ENCODE results near the gene IL33.

Gene IL33

GRCh38 chr9:6218099-6218502, 2.5 kb downstream of the IL33 start:
- no peak for DNase-seq

- no peak for DNase-seq
Measured at GRCh38 chr9:6219040-6219439, 3.4 kb downstream of the IL33 start.

GRCh38 chr9:6219981-6220380, 4.4 kb downstream of the IL33 start:
- DNase-seq: no peak

DNA sequence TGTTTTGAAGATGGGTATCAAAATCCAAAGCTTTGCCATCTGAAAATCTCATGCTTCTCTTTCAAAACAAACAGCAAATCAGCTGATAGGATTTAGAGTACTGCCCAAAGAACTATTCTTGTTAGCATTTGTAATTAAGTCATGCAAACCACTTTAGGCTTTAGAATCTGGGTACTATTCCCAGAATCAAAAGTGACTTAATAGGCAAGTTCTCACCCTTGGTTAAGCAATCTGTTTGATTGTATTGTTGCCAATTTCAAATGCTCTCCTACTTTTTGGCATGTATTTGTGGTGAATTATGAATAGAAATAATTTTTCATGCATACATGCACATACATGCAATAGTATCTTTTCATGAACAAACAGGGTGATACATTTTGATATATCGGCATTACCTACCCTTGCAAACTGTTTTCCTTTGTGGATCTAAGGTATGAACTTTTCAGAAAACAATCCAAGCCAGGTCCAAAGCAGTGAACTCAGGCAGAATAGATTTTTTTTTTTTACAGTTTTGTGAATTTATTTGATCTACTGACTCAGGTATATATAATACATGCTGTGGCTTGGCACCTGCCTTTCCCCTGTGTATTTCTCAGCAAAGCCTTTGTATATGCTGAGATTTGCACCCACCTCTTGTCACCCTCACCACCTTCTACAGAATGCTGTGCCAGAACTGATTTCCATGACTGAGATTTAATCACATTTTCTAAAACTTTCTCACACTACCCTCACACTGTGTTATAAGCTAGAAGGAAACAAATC, 9.0 kb downstream of the IL33 start:
- no peak for DNase-seq

DNA sequence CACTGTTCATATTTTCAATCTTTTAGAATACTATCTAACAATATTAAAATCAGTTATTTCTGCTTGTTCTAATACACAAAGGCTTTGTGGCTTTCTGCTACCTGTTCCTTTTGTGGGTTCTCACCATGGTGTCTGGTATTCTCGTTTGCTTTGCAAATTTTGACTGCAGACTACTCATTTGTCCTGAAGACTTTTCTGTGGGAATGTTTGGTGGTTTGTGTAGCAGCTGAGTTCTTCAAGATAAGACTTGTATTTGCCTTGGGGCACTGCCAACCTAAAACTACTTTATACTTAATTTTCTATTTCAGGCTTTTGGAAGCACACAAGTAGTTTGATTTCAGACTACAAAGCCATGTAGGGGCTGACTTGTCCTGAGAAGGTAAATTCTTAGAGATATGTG, 11.1 kb downstream of the IL33 start:
- no peak for DNase-seq

DNA sequence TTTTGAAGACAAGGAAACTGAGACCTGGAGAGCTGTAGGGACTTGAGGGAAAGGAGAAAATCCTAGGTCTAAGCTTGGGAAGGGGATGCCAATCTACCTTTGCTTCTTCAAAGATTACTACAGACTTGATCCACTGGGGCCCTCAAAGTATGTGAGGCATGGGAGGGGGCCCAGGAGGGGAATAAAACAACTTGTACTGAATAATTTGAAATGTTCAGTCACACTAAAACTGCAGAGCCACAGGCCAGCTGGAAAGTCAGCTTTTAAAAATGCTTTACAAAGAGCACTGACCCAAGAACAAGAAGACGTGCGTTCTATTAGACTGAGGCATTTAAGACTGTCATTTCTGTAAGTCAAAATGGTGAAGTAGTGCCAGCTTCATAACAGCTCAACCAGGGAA, 13.6 kb downstream of the IL33 start:
- no peak for DNase-seq

DNA sequence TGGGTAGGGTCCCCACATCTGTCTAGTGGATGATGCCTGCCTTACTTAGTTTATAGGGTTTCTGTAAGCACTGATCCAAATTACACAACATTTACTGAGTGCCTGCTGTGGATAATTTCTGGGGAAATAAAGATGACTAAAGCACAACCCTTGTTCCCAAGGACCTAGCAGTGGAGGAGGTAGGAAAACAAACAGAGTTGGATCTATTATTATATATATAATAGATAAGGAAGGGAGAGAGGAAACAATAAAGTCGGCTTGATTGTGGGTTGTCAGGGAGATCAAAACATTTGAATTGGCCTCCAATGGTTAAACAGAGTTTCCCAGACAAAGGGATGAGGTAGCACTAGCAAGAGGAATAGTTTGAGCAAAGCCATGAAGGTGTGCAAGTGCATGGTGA, 14.0 kb downstream of the IL33 start:
- no peak for DNase-seq

DNA sequence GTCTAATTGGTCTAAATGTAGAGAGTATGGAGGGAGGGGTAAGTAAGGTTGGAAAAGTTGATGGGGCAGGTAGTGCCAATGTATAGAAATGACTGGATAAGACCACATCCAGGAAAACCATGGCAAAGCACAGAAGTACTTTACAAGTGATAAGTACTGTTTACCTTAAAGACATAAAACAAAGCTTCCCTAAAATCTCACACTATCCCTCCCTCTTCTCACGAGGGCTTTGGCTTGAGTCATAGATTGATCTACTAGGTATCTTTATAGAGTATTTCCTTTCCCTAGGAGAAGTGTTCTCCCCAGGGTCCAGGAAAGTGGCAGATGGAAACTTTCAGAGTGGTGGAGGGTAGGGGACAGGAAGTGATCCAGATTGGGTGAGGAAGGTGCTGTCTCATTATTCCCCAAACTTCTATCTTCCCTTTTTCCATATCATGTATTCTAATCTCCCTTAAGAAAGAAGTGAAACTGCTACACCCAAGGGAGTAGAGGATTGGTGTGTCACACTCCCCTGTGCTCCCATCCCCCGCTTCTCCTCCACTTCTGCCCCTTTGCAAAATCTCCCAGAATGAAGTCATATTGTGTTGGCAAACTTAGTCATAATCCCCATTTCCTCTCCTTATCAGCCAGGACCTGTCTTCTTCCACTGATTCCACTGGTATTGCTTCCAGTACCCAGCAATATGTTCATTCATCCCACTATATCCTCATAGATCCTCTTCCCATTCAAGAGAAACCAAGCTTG, 14.6 kb downstream of the IL33 start:
- no peak for DNase-seq

DNA sequence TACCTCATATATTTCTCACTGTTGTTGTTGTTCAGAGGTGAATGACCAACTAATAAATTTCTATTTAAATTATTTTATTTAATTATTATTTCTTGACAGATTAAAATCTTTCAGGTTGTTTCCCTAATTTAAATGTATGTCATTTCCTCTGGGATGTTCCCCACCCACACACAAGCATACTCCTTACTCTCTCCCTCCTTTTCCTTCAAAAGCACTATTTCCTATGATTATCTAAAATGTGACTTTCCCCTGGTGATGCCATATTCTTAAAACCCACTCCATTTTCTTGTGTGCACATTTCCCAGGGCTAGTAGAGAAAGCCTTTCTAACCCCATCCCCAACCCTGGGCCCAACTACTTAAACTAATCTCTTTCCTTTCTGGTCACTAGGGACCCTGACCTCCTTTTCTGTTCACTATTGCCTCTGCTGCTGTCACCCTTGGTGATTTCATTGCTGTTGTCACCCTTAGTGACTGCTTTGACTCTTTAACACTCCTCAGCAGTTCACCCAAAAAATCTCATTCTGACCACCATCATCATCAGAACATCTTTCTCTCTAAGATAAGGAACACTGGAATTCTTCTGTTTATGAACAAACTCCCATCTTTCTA, 16.8 kb downstream of the IL33 start:
- DNase-seq: no peak

GRCh38 chr9:6234014-6234413, 18.4 kb downstream of the IL33 start:
- DNase-seq: no peak

GRCh38 chr9:6237267-6237666, 21.7 kb downstream of the IL33 start:
- no peak for DNase-seq

GRCh38 chr9:6239048-6239461, 23.4 kb downstream of the IL33 start:
- DNase-seq: no peak

DNA sequence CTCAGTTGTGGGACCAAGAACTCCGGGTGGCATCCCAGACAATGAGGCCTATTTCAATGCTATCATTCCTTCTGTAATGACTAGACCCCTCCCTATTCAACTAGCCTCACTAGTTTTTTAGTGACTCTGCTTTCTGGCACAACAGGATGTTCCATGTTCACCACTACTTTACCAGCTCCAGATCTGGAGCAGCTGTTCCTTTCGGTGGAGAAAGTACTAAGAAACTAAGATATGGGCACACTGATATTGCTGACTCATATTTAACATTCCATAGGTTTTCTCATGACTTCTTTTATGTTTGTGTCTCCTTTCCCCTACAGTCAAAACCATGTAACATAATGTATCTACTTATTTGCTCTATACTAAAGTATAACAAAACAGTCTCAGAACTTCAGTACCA, 24.1 kb downstream of the IL33 start:
- DNase-seq: no peak

GRCh38 chr9:6243746-6244145, 28.1 kb downstream of the IL33 start:
- DNase-seq: no peak

GRCh38 chr9:6247266-6247665, 31.7 kb downstream of the IL33 start:
- no peak for DNase-seq

DNA sequence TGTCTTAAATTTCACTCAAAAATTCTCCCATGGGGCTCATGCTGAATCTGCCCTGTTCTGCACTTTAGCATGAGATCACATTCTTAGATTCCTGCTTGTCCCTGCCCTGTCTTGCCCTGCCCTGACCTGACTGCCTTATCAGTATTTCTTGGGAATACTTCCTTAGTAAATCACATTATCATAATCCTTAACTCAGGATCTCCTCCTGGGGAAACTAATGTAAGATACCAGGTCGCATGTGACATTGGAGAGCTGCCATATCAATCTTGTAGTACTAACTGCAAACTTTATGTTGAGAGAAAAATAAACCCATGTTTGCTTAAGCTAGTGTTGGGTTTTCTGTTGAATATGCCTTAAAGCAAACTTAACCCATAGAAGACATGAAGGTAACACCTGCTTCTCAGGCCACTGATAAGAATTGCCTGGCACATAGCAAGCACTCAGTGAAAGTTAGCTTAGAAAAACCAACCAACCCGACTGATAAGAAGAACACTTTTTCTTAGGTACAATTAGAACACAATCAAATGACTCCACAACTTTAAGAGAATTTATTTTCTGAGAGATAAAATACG, 53.3 kb downstream of the IL33 start:
- no peak for DNase-seq

DNA sequence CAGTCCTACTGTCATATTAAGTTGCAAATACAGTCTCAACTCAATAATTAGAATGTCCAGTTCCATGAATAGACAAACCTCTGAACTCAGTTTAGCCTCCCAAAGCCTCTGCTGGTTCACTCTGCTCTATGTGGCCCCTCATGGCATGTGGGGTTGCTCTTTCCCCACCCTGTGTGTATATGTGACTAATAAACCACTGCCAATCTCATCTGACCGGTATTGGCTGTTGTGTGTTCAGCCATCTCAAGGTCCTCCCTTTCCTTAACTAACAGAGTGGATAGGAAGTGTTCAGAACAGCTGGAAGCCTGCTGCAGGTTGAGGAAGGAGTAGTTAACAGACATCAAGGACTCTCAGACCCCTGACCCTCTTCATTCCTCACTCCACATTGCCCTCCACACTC, 55.3 kb downstream of the IL33 start:
- no peak for DNase-seq

DNA sequence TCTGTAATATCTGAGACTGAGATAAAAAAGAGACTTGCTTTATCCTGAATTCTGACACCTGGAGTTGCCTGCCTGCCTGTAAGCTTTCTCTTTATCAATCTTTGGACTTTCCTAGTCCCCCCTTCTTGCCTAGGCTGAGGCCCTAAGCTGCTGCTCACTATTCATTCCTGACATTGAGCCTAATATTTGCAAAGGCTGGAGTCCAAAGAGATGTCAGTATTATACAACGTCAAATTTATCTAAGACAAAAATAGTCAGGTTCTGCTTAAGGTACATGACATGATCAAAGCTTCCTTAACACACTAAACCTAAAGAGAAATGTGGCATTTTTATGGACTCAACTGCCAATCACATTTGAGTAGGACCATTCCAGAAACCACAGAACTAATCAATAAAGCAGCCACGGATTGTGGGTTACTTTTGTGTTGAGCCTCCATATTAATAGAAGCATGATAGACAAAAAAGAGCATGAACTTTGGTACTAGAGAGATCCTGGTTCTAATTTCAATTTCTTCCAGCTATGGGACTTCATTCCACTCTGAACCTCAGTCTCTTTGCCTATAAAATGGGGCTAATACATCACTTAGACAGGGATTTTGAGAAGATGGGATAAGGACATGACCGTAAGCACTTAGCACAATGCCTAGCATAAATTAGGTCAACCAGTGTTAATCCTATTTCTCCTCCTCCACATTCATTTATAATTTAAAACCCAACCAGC, 56.1 kb downstream of the IL33 start:
- no peak for DNase-seq

GRCh38 chr9:6272229-6272598, 56.6 kb downstream of the IL33 start:
- no peak for DNase-seq

GRCh38 chr9:6277417-6277816, 61.8 kb downstream of the IL33 start:
- no peak for DNase-seq

- DNase-seq: no peak
Measured at GRCh38 chr9:6301858-6302257, 86.3 kb downstream of the IL33 start.

- no peak for DNase-seq
Measured at GRCh38 chr9:6302417-6302816, 86.8 kb downstream of the IL33 start.

DNA sequence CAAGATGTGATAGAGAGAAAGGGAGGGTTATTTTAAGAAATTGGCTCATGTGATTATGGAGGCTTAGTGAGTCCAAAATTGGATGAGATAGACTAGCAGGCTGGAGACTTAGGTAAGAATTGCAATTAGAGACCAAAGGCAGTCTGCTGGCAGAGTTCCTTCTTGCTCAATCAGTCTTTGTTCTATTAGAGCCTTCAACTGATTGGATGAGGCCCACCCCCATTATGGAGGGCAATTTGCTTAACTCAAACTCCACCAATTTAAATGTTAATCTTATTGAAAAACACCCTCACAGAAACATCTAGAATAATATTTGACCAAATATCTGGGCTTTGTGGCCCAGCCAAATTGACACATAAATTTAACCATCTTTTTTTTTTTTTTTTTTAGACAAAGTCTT, 88.6 kb downstream of the IL33 start:
- no peak for DNase-seq

Measured in GOT3 (cell line).